HCT116 (cell line): ENCODE measurements around the gene BMP2. TPM values are rescaled to one million over a fixed set of nuclear protein-coding genes. Genes with fewer than 3 reads are reported as not detected.

Source experiments
- ATAC-seq: fragments of 200-7000 bp; cut with Tn5 transposase; 2 replicates; pipeline ENCODE4 v1.9.1; 2020; ENCODE audit warnings: mild to moderate bottlenecking, moderate library complexity
- BruUV-seq: library from RNA; stranded (reverse); fragments of 400-500 nt; replicated peaks from 2 replicates; lab custom pipeline; 2021; lab: Mats Ljungman, UMichigan
- CTCF ChIA-PET: fragments of 300-600 bp; sonication (Branson Sonifier 250); formaldehyde crosslinking; loops from one replicate; lab custom pipeline; 2021; ENCODE audit warnings: antibody characterized with exemption; lab: Charles Lee
- POLR2A ChIA-PET: fragments of 300-600, 350-600 bp; sonication (Branson Sonifier 250); formaldehyde crosslinking; loops from one replicate; lab custom pipeline; 2021; ENCODE audit warnings: antibody characterized with exemption; lab: Charles Lee
- RAD21 ChIA-PET, 2 experiments: fragments of 300-600 bp; sonication (Branson Sonifier 250); formaldehyde crosslinking; loops; one replicate each; lab custom pipeline; 2023; ENCODE audit warnings: low total read pairs in 2 of 2; ENCODE audit not compliant: uncharacterized antibody in 2 of 2, unreplicated experiment in 2 of 2, low non-redundant PET in 1 of 2; lab: Charles Lee
- DNase-seq: peaks from one replicate; pipeline ENCODE4 v3.0.0-alpha.2; 2010; ENCODE audit warnings: low read depth, low spot score
- H2AFZ ChIP-seq: fragments of 200-600 bp; shearing (Covaris generic), sonication (generic); 2 replicates; pipeline ENCODE4 v1.6.1; 2017; ENCODE audit warnings: low read depth, mixed run types, mixed read lengths, antibody characterized with exemption, low read length; ENCODE audit not compliant: poor library complexity, severe bottlenecking
- H3K27ac ChIP-seq: 2 replicates; pipeline ENCODE4 v1.5.1; 2012; ENCODE audit warnings: low read depth, low read length
- H3K27me3 ChIP-seq: fragments of 200-600 bp; sonication (generic); 2 replicates; pipeline ENCODE4 v1.6.1; 2016; ENCODE audit warnings: mixed run types, low read length, mixed read lengths; ENCODE audit not compliant: insufficient read depth
- H3K36me3 ChIP-seq, 2 experiments: fragments of 200-500 bp in 1 of 2; fragments of 200-600 bp in 1 of 2; sonication (Bioruptor generic) in 1 of 2; sonication (generic) in 1 of 2; 2 replicates each; pipeline versions ENCODE4 v1.5.1 to v1.6.1; 2014 to 2016; ENCODE audit warnings: low read length in 2 of 2, inconsistent platforms in 1 of 2, mixed read lengths in 1 of 2, mixed run types in 1 of 2; ENCODE audit not compliant: insufficient read depth in 2 of 2, control insufficient read depth in 1 of 2
- H3K4me1 ChIP-seq, 2 experiments: fragments of 200-600 bp in 1 of 2; sonication (generic) in 1 of 2; 2 replicates each; pipeline versions ENCODE4 v1.5.1 to v1.6.1; 2012 to 2017; ENCODE audit warnings: low read length in 2 of 2, inconsistent platforms in 1 of 2, mild to moderate bottlenecking in 1 of 2, mixed read lengths in 1 of 2, mixed run types in 1 of 2, moderate library complexity in 1 of 2; ENCODE audit not compliant: insufficient read depth in 2 of 2, control insufficient read depth in 1 of 2
- H3K4me2 ChIP-seq: fragments of 200-600 bp; sonication (generic); 2 replicates; pipeline ENCODE4 v1.6.1; 2017; ENCODE audit warnings: mixed run types, low read length, mixed read lengths
- H3K4me3 ChIP-seq, 2 experiments: fragments of 200-600 bp in 1 of 2; sonication (generic) in 1 of 2; replicated peaks in 1 of 2; 2 replicates each; pipeline ENCODE4 v1.5.1; 2011 to 2016; ENCODE audit warnings: low read length in 2 of 2, control low read depth in 1 of 2, low read depth in 1 of 2, mild to moderate bottlenecking in 1 of 2, mixed read lengths in 1 of 2, mixed run types in 1 of 2
- H3K79me2 ChIP-seq: fragments of 200-600 bp; sonication (generic); 2 replicates; pipeline ENCODE4 v1.6.1; 2017; ENCODE audit warnings: mild to moderate bottlenecking, mixed run types, low read length, moderate library complexity, mixed read lengths; ENCODE audit not compliant: insufficient read depth
- H3K9ac ChIP-seq: fragments of 200-600 bp; sonication (generic); 2 replicates; pipeline ENCODE4 v1.6.1; 2016; ENCODE audit warnings: low read length, mixed read lengths
- H3K9me2 ChIP-seq: fragments of 200-600 bp; sonication (generic), shearing (Covaris generic); 2 replicates; pipeline ENCODE4 v1.6.1; 2017; ENCODE audit warnings: mixed run types, mild to moderate bottlenecking, moderate library complexity; ENCODE audit not compliant: insufficient read depth
- H3K9me3 ChIP-seq, 2 experiments: fragments of 200-500 bp in 1 of 2; fragments of 200-600 bp in 1 of 2; sonication (Bioruptor generic) in 1 of 2; sonication (generic) in 1 of 2; 2 replicates each; pipeline ENCODE4 v1.6.1; 2014 to 2017; ENCODE audit warnings: low read length in 2 of 2, mixed read lengths in 2 of 2, inconsistent platforms in 1 of 2, low read depth in 1 of 2, mild to moderate bottlenecking in 1 of 2, mixed run types in 1 of 2, moderate library complexity in 1 of 2; ENCODE audit not compliant: control insufficient read depth in 1 of 2, insufficient read depth in 1 of 2
- H4K20me1 ChIP-seq: fragments of 200-600 bp; sonication (generic), shearing (Covaris generic); 2 replicates; pipeline ENCODE4 v1.6.1; 2017; ENCODE audit warnings: mixed run types, mild to moderate bottlenecking, moderate library complexity; ENCODE audit not compliant: insufficient read depth
- ATF3 ChIP-seq: IDR thresholded peaks from 2 replicates; pipeline ENCODE4 v1.6.1; 2012
- CEBPB ChIP-seq: IDR thresholded peaks from 2 replicates; pipeline ENCODE4 v1.6.1; 2012; ENCODE audit warnings: low read depth
- ELF1 ChIP-seq: IDR thresholded peaks from 2 replicates; pipeline ENCODE4 v1.6.1; 2012; ENCODE audit warnings: low read depth, borderline replicate concordance
- EZH2phosphoT487 ChIP-seq: fragments of 200-600 bp; IDR thresholded peaks from 2 replicates; pipeline ENCODE4 v1.6.1; 2018; ENCODE audit warnings: antibody characterized with exemption, borderline replicate concordance
- JUND ChIP-seq: IDR thresholded peaks from 2 replicates; pipeline ENCODE4 v1.6.1; 2012
- MAX ChIP-seq: IDR thresholded peaks from 2 replicates; pipeline ENCODE4 v1.6.1; 2012
- SIN3A ChIP-seq: IDR thresholded peaks from 2 replicates; pipeline ENCODE4 v1.6.1; 2012; ENCODE audit warnings: low read depth
- SRF ChIP-seq: IDR thresholded peaks from 2 replicates; pipeline ENCODE4 v1.6.1; 2012; ENCODE audit warnings: low read depth
- ZBTB33 ChIP-seq: IDR thresholded peaks from 2 replicates; pipeline ENCODE4 v1.6.1; 2011; ENCODE audit warnings: mild to moderate bottlenecking, low read length, moderate library complexity; ENCODE audit not compliant: insufficient replicate concordance; ENCODE audit errors: extremely low read depth
- ZNF274 ChIP-seq: fragments of 200-500 bp; sonication (Bioruptor generic); IDR thresholded peaks from 2 replicates; pipeline ENCODE4 v1.6.1; 2014; ENCODE audit warnings: mild to moderate bottlenecking, low read depth, low read length, inconsistent platforms
- intact Hi-C: fragments of 100-400 bp; cut with micrococcal nuclease; formaldehyde crosslinking; loops from 2 replicates; pipeline ENCODE4 v1.10.0; 2022
- total RNA-seq: library from RNA; stranded (reverse); gene quantifications from one replicate; pipeline ENCODE4 v1.2.1, GENCODE V29; 2021; ENCODE audit not compliant: unreplicated experiment

Gene BMP2
- total RNA-seq, 1 experiment from 2014 or later = 0.15 TPM

- Histone ChIP-seq H3K9me3 (peaks cover 0 to 7% of the 10 kb centered on the region in 2 experiments; a peak in 2 of 4 replicates), H3K79me2 (no peaks in the 10 kb centered on the region), H3K4me2 (no peak overlapping the region), H3K4me1 (no peaks in the 10 kb centered on the region), H3K4me3 (no peak overlapping the region), H3K36me3 (no peaks in the 10 kb centered on the region), H2AFZ (no peak overlapping the region), H3K27ac (no peak overlapping the region), H3K9ac (no peak overlapping the region), H4K20me1 (no peaks in the 10 kb centered on the region), H3K9me2 (no peaks in the 10 kb centered on the region), H3K27me3 (no peaks in the 10 kb centered on the region)
- ATAC-seq = no peak
- ChIA-PET RAD21 (no interaction called here), CTCF (interaction anchor here (0.6 kb wide), 1 partner anchor 70 kb away, joined by 3 read pairs; no protein-coding TSS in a partner anchor), POLR2A (no interaction called here)
- intact Hi-C loops = no loop called here
- no peak for DNase-seq
- BruUV-seq = no TSS peak
- TF ChIP-seq ATF3 (no peak), SIN3A (no peak), CEBPB (no peak), EZH2phosphoT487 (no peak), JUND (no peak), MAX (no peak), ELF1 (no peak), ZNF274 (no peak), ZBTB33 (no peak), SRF (no peak)
Measured at GRCh38 chr20:6784767-6785166, 17.3 kb downstream of the BMP2 start.
